ACHN (cell line): ENCODE measurements around the gene ST8SIA6.
"Not testable (repeated sequence)": the region's sequence is repeated elsewhere in the genome, so short reads cannot be mapped to it uniquely, and the experiment has no call there.

Experiments used
- DNase-seq: peaks from one replicate; pipeline ENCODE4 v3.0.0-alpha.2; 2015
- in situ Hi-C: cut with HindIII; loops from 2 replicates; pipeline ENCODE4 v1.10.0; 2017; ENCODE audit warnings: low sequenced_read_pairs, low pct_ligation_motif_present, low pct_unique_long_range_greater_than_20kb

Gene ST8SIA6

GRCh38 chr10:17454161-17455014 is at the start of gene ST8SIA6:
ST8SIA6 (minus strand) TSS chr10:17454595; CDS start chr10:17454255, 340 bp downstream.
- peak; percentile 21 for DNase-seq
- in situ Hi-C loops, result no loop called here

GRCh38 chr10:17503795-17504194 is 49.4 kb upstream of the ST8SIA6 start:
- DNase-seq, result no peak
- in situ Hi-C loops, result no loop called here

GRCh38 chr10:17502814-17503213 is 48.4 kb upstream of the ST8SIA6 start:
- in situ Hi-C loops, result no loop called here
- DNase-seq, result no peak

GRCh38 chr10:17499014-17499413 is 44.6 kb upstream of the ST8SIA6 start:
- DNase-seq, in situ Hi-C loops: not testable (repeated sequence)

GRCh38 chr10:17497446-17498030 is 43.1 kb upstream of the ST8SIA6 start:
- no peak for DNase-seq
- in situ Hi-C loops, result no loop called here

GRCh38 chr10:17494626-17495260 is 40.3 kb upstream of the ST8SIA6 start:
- in situ Hi-C loops, result no loop called here
- DNase-seq, result no peak

GRCh38 chr10:17488848-17489247 is 34.5 kb upstream of the ST8SIA6 start:
- no peak for DNase-seq
- in situ Hi-C loops, result no loop called here

GRCh38 chr10:17483079-17483478 is 28.7 kb upstream of the ST8SIA6 start:
- in situ Hi-C loops, result no loop called here
- no peak for DNase-seq

GRCh38 chr10:17479822-17480221 is 25.4 kb upstream of the ST8SIA6 start:
- no peak for DNase-seq
- in situ Hi-C loops, result no loop called here

- DNase-seq, result no peak
- in situ Hi-C loops, result no loop called here
Measured at GRCh38 chr10:17479015-17479615, 24.7 kb upstream of the ST8SIA6 start.

GRCh38 chr10:17476073-17476472 is 21.7 kb upstream of the ST8SIA6 start:
- no peak for DNase-seq

GRCh38 chr10:17475661-17476060 is 21.3 kb upstream of the ST8SIA6 start:
- in situ Hi-C loops, result no loop called here
- no peak for DNase-seq

More at GRCh38 chr10:17476073-17476472, 21.7 kb upstream of the ST8SIA6 start:
- in situ Hi-C loops, result no loop called here

GRCh38 chr10:17474595-17475323 is 20.4 kb upstream of the ST8SIA6 start:
- in situ Hi-C loops, result no loop called here
- DNase-seq, result peak; percentile 19

GRCh38 chr10:17473228-17473950 is 19.0 kb upstream of the ST8SIA6 start:
- no peak for DNase-seq
- in situ Hi-C loops, result no loop called here

GRCh38 chr10:17472481-17473227 is 18.3 kb upstream of the ST8SIA6 start:
- no peak for DNase-seq
- in situ Hi-C loops, result no loop called here

GRCh38 chr10:17470246-17470645 is 15.9 kb upstream of the ST8SIA6 start:
- in situ Hi-C loops, result no loop called here
- no peak for DNase-seq

- no peak for DNase-seq
- in situ Hi-C loops, result no loop called here
Measured at GRCh38 chr10:17465328-17466125, 11.1 kb upstream of the ST8SIA6 start.
